Skin of body (tissue), 2 donors: ENCODE data around the gene COL16A1. TPM values are rescaled to one million over a fixed set of nuclear protein-coding genes. Genes with fewer than 3 reads are reported as not detected.

Source experiments
- DNase-seq: peaks from one replicate; lab custom pipeline; 2025; lab: John Stamatoyannopoulos, UW
- total RNA-seq: library from RNA; depleted of rRNA; stranded (reverse); fragments of >200 nt; gene quantifications from one replicate; pipeline ENCODE4 v1.2.3, GENCODE V29; 2014

COL16A1 gene
- total RNA-seq, 1 donor from 2014 or later: 257 TPM

DNA sequence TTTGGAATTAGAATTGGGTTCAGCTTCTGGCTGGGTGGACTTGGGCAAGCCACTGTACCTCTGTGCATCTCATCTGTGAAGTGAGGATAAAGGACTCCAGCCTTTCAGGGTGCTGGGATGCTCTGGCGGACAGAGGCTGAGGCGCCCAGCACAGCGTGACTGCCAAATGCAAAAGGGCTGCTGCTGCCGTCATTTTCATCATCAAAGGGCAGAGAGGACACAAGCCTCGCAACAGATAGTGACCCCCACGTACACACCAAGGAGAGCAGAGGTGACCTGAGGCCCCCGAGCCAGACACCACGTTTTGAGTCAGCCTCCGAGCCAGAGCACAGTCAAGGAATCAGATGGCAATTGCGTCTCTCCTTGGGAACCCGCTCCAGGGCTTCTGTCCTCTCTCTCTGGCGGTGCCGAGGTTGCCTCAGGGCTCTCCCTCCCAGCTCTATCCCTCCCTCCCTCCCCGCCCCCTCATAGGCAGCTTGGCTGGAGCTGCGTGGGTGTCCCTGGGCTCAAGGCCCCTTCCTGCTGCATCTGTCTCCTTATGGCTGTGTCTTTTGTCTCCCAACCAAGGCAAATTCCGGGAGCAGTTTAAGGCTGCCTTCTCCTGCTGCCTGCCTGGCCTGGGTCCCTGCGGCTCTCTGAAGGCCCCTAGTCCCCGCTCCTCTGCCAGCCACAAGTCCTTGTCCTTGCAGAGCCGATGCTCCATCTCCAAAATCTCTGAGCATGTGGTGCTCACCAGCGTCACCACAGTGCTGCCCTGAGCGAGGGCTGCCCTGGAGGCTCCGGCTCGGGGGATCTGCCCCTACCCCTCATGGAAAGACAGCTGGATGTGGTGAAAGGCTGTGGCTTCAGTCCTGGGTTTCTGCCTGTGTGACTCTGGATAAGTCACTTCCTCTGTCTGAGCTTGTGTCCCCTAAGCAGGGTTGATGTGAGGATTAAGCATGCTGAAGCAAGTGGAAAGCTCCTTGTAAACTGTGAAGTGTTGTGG, 77.3 kb downstream of the COL16A1 start:
- no peak for DNase-seq

DNA sequence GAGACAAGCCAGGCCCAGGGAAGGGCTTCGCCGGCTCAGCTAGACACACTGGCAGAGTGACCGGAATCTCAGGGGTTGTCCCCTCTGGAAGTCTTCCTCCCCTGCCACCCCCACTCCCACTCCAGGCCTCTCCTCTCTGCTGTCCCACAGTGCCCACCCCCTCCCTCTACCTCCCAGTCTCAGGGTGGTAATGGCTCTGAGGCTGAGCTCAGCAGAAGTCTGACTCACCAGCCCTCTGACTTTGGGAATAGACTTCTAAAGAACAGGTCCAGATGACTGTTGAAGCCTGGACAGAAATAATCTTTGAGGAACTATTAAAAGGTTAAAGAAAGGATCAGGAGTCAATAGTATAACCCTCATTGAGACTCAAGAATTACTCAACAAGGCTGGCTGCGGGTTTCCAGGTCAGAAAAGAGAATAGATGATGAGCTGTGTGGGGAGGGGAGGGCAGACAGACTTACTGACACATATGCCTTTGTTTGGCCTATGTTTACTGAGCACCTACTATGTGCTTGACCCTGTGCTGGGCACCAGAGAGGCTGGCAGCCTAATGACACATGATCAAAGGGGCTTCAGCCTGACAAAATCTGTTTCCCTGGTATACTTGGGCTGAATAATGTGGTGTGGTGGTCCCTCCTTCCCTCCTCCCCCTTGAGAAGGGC, 78.1 kb downstream of the COL16A1 start:
- no peak for DNase-seq

DNA sequence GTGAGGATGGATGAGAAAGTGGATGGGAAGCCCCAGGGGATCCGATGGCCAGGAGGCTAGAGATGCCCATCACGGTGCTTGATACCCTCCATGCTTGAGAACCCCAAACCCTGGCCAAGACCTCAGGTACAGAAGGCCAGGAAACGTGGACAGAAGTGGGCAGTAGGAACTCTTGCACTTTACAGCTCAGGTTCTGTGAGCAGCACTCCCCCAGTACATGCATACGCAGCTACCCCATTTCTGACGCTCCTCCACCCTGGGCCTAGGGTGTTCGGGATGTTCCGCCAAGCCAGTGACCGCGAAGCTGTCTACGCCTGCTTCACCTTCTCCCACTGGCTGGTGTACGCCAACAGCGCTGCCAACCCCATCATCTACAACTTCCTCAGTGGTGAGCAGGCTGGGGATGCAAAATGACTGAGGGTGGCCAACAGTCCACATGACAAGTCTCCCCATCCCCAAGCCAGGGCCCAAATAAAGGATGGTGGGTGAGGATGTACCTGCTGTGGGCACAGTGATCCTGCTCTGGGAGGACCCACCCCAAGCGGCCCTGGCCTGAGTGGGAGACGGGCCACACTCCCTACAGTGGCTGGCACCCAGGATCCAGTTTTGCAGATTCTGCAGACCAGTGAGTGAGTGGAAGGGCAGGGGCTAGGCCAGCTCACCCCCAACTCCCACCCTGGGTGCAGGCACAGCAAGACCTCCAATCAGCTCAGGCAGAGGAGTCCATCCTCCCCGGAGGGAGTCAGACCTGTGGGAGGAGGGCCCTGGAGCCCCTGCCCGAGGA, 78.9 kb downstream of the COL16A1 start:
- no peak for DNase-seq

DNA sequence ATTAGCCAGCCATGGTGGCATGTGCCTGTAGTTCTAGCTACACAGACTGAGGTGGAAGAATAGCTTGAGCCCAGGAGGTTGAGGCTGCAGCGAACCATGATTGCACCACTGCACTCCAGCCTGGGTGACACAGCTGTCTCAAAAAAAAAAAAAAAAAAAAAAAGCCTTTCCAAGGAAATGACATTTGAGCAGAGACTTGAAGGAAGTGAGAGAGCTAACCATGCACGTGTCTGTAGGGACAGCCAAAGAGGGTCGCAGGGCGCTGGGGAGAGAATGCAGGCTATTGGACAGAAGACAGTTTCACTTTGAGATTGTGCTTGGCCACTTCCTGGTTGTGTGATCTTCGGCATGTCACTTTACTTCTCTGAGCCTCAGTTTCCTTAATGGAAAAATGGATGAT, 79.5 kb downstream of the COL16A1 start:
- DNase-seq: no peak

DNA sequence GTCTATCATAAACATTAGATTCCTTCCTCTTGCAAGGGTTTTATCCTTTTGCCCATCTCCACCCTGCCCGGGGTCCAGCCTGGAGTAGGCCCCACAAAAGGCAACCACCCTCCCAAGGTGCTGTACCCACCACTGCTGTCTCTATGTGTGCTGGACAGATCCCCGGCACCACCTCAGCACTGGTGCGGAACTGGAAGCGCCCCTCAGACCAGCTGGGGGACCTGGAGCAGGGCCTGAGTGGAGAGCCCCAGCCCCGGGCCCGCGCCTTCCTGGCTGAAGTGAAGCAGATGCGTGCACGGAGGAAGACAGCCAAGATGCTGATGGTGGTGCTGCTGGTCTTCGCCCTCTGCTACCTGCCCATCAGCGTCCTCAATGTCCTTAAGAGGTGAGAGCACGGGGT, 80.5 kb downstream of the COL16A1 start:
- DNase-seq: no peak

DNA sequence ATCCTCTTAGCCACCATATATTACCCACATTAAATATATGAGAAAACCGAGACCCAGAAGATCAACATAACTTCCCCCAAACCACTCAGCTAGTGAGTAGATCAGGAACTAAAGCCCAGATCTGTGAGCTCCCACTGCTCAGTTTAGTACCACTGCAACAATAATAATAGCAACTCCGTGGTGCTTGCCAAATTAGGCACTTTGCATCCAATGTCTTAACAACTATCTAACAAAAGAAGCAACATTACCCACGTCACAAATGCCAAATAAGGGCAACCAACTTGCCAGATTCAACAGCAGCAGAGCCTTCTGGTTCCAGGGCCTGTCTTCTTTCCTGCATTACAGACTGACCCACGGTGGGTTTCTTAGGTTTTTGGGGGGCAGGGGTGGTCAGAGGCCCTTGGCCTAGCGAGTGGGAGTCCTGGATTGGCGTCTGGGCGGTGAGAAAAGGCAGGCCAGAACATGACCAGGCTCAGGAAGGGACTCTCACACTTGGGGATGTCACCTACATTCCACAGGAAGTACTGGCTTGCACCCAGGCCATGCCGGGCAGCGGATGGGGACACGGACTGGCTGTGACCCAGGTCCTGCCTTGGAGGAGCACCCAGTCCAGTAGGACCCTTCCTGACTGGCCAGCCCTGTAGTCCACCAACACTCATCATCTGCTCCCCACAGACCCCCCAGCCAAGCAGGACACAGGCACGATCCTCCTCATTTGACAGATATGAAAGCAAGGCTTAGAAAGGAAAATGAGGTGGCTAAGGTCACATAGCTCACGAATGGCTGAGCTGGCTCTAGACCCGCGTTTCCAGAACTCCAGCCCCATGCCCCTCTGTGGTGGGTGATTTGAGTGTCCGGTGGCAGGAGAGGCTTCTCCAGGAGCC, 81.7 kb downstream of the COL16A1 start:
- DNase-seq: no peak

DNA sequence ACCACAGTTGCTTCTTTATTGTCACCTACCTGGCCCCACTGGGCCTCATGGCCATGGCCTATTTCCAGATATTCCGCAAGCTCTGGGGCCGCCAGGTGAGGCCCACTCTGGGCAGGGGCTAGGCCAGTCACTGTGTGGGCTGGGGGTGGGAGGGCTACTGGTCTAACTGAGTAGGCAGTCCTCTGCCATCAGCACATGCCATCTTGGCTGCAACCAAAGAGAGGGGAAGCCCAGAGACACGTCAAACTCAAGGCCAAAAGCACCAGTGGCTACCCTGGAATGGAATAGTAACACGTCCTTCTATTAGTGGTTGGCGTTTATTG, 82.4 kb downstream of the COL16A1 start:
- DNase-seq: no peak

DNA sequence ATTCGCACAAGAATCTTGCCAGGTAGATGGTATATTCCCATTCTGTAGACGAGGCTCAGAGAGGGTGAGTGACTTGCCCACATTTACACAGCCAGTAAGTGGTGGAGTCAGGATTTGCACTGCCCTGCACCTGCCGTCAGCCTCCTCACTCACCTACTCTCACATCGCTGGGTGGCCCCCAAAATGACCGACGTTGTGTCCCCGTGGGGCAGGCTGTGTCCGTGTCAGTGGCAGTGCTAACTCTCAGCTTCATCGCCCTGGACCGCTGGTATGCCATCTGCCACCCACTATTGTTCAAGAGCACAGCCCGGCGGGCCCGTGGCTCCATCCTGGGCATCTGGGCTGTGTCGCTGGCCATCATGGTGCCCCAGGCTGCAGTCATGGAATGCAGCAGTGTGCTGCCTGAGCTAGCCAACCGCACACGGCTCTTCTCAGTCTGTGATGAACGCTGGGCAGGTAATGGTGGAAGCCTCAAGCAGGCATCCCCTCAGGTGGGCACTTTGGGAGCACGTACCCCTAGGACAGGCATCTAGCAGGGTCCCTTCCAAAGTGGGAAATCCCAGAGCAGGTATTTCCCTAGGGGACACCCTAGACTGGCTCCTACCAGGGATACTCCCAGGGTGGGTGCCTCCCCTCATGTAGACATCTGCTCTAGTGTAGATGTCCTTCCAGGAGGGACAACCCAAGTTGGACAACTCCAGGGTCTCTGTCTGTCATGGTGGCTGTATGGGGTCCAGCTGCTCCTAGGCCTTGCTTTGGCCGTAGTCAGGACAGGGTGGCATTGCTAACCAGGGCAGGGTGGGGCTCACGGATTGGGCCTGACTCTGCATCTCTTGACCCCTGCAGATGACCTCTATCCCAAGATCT, 83.0 kb downstream of the COL16A1 start:
- DNase-seq: no peak

DNA sequence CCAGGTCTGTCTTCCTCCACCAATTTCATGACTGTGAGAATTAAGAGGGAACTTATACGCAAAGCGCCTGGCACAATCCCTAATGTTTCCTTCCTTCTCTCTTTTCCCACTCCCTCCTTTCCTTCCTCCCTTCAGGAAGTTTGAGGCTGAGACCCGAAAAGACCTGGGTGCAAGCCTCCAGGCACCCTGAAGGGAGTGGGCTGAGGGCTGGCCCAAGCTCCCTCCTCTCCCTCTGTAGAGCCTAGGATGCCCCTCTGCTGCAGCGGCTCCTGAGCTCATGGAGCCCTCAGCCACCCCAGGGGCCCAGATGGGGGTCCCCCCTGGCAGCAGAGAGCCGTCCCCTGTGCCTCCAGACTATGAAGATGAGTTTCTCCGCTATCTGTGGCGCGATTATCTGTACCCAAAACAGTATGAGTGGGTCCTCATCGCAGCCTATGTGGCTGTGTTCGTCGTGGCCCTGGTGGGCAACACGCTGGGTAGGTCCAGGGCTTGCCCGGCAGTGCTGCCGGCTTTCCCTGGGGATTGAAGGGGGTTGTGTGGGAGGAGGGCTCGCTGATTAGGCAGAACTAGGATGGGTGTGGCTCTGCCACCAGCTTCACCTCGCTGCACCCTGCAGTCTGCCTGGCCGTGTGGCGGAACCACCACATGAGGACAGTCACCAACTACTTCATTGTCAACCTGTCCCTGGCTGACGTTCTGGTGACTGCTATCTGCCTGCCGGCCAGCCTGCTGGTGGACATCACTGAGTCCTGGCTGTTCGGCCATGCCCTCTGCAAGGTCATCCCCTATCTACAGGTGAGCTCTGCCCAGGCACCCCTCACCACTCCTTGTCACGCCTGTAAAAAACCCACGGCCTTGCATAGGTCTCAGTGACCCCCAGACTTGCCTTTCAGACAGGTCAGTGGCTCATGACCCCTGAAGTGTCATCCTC, 84.6 kb downstream of the COL16A1 start:
- no peak for DNase-seq

DNA sequence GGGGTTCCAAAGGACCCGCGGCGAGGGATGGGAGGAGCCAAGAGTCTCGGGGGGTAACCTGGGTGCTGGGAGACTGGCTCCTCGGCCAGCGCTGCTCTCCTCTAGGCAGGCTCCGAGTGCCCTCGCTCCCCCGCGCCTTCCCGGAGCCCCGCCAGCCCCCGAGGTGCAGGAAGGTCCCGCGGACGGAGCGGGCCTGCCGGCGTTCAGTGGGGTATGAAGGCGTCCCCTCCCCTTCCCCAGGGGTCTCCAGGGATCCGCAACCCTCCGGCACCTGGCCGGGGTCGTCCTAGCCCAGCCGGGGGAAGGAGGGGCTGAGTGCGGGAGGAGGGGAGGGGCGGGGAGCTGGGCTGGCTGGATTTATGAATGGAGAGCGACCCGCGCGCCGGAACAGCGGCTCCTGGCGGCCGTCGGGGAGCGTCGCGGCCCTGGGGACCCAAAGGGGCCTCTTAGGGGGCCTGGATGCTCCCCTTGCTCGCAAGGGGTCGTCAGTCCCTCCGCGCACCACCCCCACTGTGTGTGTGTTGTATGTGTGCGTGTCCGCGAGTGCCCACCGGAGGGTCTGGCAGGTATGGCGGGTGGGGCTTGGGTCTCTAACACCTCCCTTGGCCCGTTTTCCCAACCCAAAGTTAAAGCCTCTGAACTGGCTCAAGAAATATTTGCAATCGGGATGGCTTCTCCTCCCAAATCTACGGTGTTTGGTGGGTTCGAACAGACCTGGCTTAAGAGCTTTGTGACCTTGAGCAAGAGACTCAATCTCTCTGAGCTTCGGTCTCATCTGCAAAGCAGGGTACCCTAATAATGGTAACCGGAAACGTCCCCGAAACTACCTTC, 85.7 kb downstream of the COL16A1 start:
- DNase-seq: no peak

DNA sequence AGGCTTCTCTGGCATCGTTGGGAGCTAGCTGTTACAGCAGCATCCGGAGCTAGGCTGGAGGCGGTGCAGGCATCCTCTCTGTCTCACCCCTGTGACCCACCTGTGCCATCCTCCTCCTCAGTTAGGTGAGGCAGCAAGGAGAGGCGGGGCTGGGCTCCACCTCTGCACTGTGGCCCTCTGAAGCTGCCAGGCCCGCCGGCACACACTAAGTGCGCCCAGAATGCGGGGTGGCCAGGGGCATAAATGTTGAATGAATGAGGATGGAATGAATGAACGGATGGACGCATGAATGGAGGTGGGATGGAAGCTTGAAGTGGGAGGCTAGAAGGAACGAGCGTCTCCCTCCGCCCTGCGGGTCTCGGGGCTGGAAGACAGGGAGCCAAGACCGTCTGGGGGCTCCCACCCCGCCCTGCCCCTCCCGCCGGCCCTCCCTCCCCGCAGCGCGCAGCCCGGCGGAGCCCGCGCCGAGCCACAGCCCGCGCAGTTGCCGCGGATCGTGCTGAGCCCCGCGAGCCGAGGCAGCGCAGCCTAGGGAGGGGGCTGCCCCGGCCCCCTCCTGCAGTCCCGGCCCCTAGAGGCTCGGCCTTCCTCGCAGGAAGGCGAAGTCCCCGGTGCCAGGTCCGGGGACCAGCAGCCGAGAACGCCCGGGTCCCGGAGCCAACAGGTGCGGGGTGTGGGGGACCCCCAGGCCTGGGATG, 86.5 kb downstream of the COL16A1 start, which contains the start of gene HCRTR1:
Gene HCRTR1 (plus strand): TSS at position 472 of the 698 bp plus-strand sequence. CDS start 1,504 bp downstream, outside the sequence.
- no peak for DNase-seq

DNA sequence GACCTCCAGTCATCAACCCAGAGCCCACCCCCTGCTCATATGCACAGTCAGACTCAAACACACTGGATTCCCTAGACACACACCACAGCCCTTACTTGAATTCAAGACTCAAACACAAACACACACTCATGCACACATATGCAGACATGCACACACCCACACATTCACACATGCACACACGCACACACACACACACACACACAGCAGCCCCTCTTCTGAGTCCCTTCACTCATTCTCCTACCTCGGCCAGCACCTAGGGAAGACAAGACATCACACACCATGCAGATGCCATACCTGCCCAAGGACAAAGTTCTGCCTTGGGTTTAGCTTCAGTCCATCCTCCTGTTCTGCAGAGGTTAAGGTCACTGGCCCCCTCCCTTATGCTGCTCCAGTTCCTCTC, 87.9 kb downstream of the COL16A1 start:
- no peak for DNase-seq

DNA sequence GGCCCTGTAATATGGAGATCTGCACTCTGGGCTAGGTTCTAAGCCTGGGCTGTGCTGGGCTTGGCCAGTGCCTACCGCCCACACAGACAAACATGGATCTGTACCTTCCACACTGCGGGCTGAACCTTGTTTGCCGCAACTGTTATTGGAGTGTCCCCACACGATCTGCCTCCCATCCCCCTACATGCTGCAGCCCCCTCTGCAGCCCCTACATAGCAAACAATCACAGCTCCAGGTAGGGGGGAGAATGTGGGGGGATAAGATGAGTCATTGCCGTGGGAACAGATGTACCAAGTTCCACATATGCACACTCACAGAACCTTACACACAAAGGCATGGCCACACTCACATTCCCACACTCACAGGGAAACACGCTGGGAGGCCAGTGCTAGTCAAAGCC, 88.4 kb downstream of the COL16A1 start:
- no peak for DNase-seq

DNA sequence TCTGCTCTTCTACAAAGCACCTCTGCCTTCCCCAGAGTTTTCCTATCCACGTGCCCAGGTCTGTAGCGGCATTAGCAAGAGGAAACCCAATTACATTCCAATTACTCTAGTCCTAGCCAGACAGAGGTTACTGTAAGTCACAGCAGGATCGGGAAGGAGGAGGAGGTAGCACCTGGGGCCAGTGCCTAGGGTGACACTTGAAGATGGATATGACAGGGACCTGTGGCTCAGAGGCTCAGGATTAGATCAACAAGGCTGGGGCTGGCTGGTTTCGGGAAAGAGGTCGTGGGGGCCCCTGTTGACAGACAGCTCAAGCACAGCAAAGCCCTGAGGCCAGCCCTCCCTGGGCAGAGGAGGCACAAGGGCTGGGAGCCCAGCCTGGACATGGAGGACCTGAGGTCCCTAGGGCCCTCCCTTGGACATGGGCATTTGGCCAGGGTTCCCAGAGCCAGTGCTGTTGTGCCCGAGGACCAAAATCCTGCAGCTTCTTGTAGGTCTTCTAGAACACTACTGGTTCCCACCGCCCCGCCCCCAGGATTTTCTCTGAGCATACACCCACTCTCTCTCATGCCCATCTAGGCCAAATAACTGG, 89.3 kb downstream of the COL16A1 start:
- no peak for DNase-seq

DNA sequence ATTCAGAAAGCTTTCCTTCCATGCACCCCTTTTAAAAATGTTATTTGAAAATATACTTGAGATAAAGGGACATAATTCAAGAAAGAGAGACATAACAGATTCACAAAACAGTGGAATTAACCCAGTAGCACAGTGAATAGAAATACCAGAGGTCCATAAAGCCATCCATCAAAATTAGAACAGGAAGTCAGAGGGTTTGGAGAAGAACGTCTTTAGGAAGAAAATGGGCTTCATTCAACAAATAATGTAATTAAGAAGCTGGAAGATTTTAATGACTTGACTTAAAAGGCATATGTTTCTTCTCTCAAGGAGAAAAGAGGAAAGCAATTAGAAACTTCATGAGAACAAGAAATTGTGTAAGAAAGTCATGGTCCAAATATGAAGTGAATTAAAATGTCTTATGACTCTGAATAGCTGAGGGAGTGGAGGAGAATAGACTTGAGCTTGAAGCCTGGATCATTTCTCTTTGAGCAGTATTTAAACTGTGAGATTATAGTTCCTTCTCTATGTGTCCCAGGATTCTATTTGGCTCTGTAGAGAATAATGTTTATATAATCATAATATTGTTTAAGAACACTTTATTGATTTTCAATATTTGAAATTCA, 94.2 kb downstream of the COL16A1 start:
- DNase-seq: peak; percentile 46

DNA sequence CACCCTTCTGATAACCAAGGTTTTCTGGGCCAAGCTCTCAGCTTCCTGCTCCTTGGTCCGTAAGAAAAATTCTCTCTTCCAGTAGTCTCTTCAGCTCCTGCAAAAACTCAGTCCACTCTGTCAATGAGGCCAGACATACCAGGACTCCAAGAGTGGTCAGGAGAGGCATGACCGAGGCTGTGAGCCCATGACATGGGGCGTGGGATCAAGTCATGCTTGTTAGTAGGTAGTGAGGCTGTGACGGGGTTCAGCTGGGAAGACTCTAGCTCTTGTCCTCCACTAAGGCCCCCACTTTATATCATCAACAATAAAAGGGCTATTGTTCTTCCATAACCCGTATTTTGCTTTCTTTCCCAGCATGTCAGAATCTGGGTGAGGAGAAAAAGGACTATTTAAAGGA, 96.5 kb downstream of the COL16A1 start:
- no peak for DNase-seq
